ENCODE results near the gene LRCOL1.

The LRCOL1 gene

GRCh38 chr12:132619071-132619385 is 8.6 kb upstream of the LRCOL1 start:
- no peak for DNase-seq (ENCODE audit: low read depth, low spot score)

GRCh38 chr12:132618683-132619043 is 8.3 kb upstream of the LRCOL1 start, which contains the start of gene P2RX2:
P2RX2 (plus strand) TSS chr12:132618776; CDS start chr12:132618817, 41 bp downstream.
- DNase-seq (ENCODE audit: low read depth, low spot score), result no peak

- DNase-seq (ENCODE audit: low read depth, low spot score), result no peak
Observed at GRCh38 chr12:132617822-132618682, 7.7 kb upstream of the LRCOL1 start.

GRCh38 chr12:132617135-132617701 is 6.8 kb upstream of the LRCOL1 start:
- no peak for DNase-seq (ENCODE audit: low read depth, low spot score)

GRCh38 chr12:132615579-132616038 is 5.2 kb upstream of the LRCOL1 start:
- DNase-seq (ENCODE audit: low read depth, low spot score), result no peak

GRCh38 chr12:132614861-132615578 is 4.6 kb upstream of the LRCOL1 start:
- peak; percentile 65 for DNase-seq (ENCODE audit: low read depth, low spot score)

GRCh38 chr12:132614029-132614428 is 3.6 kb upstream of the LRCOL1 start:
- no peak for DNase-seq (ENCODE audit: low read depth, low spot score)

GRCh38 chr12:132611620-132612019 is 1.2 kb upstream of the LRCOL1 start:
- no peak for DNase-seq (ENCODE audit: low read depth, low spot score)

GRCh38 chr12:132610866-132611602 is 652 bp upstream of the LRCOL1 start:
- DNase-seq (ENCODE audit: low read depth, low spot score), result no peak

- no peak for DNase-seq (ENCODE audit: low read depth, low spot score)
Observed at GRCh38 chr12:132608231-132609171, 1.9 kb downstream of the LRCOL1 start.

GRCh38 chr12:132606927-132607326 is 3.5 kb downstream of the LRCOL1 start:
- no peak for DNase-seq (ENCODE audit: low read depth, low spot score)

GRCh38 chr12:132606466-132606865 is 3.9 kb downstream of the LRCOL1 start:
- no peak for DNase-seq (ENCODE audit: low read depth, low spot score)

- DNase-seq (ENCODE audit: low read depth, low spot score), result no peak
Observed at GRCh38 chr12:132605892-132606291, 4.5 kb downstream of the LRCOL1 start.

GRCh38 chr12:132604668-132605441 is 5.5 kb downstream of the LRCOL1 start:
- no peak for DNase-seq (ENCODE audit: low read depth, low spot score)

- no peak for DNase-seq (ENCODE audit: low read depth, low spot score)
Observed at GRCh38 chr12:132604151-132604618, 6.2 kb downstream of the LRCOL1 start.

GRCh38 chr12:132603240-132604150 is 6.9 kb downstream of the LRCOL1 start:
- DNase-seq (ENCODE audit: low read depth, low spot score), result no peak

GRCh38 chr12:132602572-132603239 is 7.7 kb downstream of the LRCOL1 start:
- no peak for DNase-seq (ENCODE audit: low read depth, low spot score)
